K562 (cell line): ENCODE results near the gene PPIL4. TPM values are rescaled to one million over a fixed set of nuclear protein-coding genes. Genes with fewer than 3 reads are reported as not detected.

Experiments used
- CHD1 ChIP-seq: fragments of 200-600 bp; sonication (generic); IDR thresholded peaks from one replicate; pipeline ENCODE4 v1.6.1; 2012; ENCODE audit warnings: mild to moderate bottlenecking, moderate library complexity, low read length, inconsistent platforms
- IRF1 ChIP-seq: sonication (generic); formaldehyde crosslinking; IDR thresholded peaks from 2 replicates; pipeline ENCODE4 v1.8.0; 2022; ENCODE audit warnings: missing genetic modification reagents, mild to moderate bottlenecking, borderline replicate concordance
- KHSRP ChIP-seq: fragments of 450-650 bp; IDR thresholded peaks from 2 replicates; pipeline ENCODE4 v1.6.1; 2017
- REST ChIP-seq, 2 experiments: fragments of 450-650 bp; formaldehyde crosslinking in 1 of 2; IDR thresholded peaks; 2 replicates each; pipeline versions ENCODE4 v1.4.0 to v1.6.1; 2014 to 2020; ENCODE audit warnings: mild to moderate bottlenecking in 2 of 2, borderline replicate concordance in 1 of 2, low read depth in 1 of 2
- SNRNP70 ChIP-seq: fragments of 200-400 bp; formaldehyde crosslinking; optimal IDR thresholded peaks from 2 replicates; pipeline ENCODE3; 2017; ENCODE audit warnings: low read depth, low read length
- ZNF764 ChIP-seq: fragments of 250-450 bp; sonication (Bioruptor Pico); IDR thresholded peaks from 2 replicates; pipeline ENCODE4 v1.4.0; 2020; ENCODE audit warnings: low read depth, mild to moderate bottlenecking, moderate library complexity
- polyA plus RNA-seq, 8 experiments: library from polyadenylated mRNA; depleted of rRNA in 4 of 8; stranded (reverse) in 5 of 8; unstranded in 3 of 8; fragments of >200 nt; fragmentation: Nextera tagmentation in 2 of 8; fragmentation: Illumina TruSeq in 1 of 8; extraction: Ambion mirVana in 2 of 8; extraction: Trizol in 1 of 8; gene quantifications; 2 replicates each; pipeline versions ENCODE4 v1.2.1 to v1.2.3, GENCODE V29; 2011 to 2014; ENCODE audit warnings: inconsistent platforms in 1 of 8, missing spikeins in 1 of 8
- total RNA-seq, 7 experiments: library from RNA; depleted of rRNA in 6 of 7; stranded (reverse); fragments of >200 nt in 6 of 7; fragmentation: Illumina TruSeq in 2 of 7; extraction: Trizol in 2 of 7; gene quantifications; 2 replicates each; pipeline versions ENCODE4 v1.2.1 to v1.2.3, GENCODE V29; 2011 to 2021; ENCODE audit warnings: low replicate concordance in 1 of 7
- TF ChIP-seq, protein P1 (sequence below): sonication (generic); formaldehyde crosslinking; IDR thresholded peaks from 2 replicates; pipeline ENCODE4 v1.8.0; 2022; ENCODE audit warnings: mild to moderate bottlenecking, missing genetic modification reagents

PPIL4 gene
- total and polyA plus RNA-seq, 9 of the 15 experiments (the other 6 are each of a cell fraction or from before 2014, with no cell fraction given), result 14.5 to 55.2 (median 45.9) TPM

DNA sequence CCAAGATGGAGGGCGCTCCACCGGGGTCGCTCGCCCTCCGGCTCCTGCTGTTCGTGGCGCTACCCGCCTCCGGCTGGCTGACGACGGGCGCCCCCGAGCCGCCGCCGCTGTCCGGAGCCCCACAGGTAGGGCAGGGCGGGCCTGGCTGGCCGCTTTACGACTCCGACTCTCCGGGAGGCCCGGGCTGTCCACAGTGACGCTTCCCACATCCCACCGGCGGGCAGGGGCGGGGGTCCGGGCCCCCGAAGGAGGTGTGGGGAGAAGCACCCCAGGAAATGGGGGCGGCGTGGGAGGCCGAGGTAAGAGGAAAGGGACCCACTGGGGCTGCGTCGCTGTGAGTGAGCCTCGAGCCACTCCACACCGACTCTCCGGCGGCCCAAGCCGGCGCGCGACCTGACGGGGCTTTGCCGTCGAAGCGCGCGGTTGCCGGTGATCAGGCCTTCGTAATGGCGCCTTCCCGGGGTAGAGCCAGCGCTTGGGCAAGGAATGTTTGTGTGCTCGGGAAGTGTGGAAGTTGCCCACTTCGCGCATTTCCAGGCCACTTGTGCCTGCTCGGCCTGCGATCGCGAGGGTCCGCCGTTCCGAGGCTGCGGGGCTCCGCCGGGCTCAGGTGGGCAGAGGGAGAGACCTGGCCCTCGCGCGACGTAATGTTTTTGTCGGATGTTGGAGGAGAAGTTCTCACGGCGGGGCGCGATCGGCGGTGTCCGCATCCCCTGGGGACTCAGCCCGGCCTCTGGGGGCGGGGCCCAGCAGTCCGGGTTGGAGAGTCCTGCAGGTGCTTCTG, 20.8 kb upstream of the PPIL4 start (continued):
- TF ChIP-seq, protein P1, sequence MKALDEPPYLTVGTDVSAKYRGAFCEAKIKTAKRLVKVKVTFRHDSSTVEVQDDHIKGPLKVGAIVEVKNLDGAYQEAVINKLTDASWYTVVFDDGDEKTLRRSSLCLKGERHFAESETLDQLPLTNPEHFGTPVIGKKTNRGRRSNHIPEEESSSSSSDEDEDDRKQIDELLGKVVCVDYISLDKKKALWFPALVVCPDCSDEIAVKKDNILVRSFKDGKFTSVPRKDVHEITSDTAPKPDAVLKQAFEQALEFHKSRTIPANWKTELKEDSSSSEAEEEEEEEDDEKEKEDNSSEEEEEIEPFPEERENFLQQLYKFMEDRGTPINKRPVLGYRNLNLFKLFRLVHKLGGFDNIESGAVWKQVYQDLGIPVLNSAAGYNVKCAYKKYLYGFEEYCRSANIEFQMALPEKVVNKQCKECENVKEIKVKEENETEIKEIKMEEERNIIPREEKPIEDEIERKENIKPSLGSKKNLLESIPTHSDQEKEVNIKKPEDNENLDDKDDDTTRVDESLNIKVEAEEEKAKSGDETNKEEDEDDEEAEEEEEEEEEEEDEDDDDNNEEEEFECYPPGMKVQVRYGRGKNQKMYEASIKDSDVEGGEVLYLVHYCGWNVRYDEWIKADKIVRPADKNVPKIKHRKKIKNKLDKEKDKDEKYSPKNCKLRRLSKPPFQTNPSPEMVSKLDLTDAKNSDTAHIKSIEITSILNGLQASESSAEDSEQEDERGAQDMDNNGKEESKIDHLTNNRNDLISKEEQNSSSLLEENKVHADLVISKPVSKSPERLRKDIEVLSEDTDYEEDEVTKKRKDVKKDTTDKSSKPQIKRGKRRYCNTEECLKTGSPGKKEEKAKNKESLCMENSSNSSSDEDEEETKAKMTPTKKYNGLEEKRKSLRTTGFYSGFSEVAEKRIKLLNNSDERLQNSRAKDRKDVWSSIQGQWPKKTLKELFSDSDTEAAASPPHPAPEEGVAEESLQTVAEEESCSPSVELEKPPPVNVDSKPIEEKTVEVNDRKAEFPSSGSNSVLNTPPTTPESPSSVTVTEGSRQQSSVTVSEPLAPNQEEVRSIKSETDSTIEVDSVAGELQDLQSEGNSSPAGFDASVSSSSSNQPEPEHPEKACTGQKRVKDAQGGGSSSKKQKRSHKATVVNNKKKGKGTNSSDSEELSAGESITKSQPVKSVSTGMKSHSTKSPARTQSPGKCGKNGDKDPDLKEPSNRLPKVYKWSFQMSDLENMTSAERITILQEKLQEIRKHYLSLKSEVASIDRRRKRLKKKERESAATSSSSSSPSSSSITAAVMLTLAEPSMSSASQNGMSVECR (CRISPR knock-in tag), result peak; percentile 74
- peak; percentile 15; the same call in 1 of the 2 replicates for TF ChIP-seq REST (IDR thresholded peaks at IDR 0.05; ENCODE audit: borderline replicate concordance)
- no peak for TF ChIP-seq REST (CRISPR knock-in tag; IDR thresholded peaks at IDR 0.05; ENCODE audit: low read depth)
- TF ChIP-seq KHSRP, result no peak
- peak; percentile 88; the same call in 1 of the 2 replicates for TF ChIP-seq IRF1 (CRISPR knock-in tag)
- TF ChIP-seq ZNF764 (CRISPR knock-in tag), result 0 out of 2 replicates have a peak, but pooled peaks have one; percentile 16
- TF ChIP-seq SNRNP70, result no peak
- peak; percentile 71 for TF ChIP-seq CHD1
